ENCODE data around the gene SYNE2.
A peak's percentile ranks its signal among the peaks of the same experiment; 100 is the strongest.

The SYNE2 gene

GRCh38 chr14:63952053-63952932 lies 99.5 kb downstream of the SYNE2 start:
- no peak overlapping the region for H3K4me3 ChIP-seq (ENCODE audit: control insufficient read depth, low read depth, low read length)
- TF ChIP-seq CTCF (IDR thresholded peaks at IDR 0.05; ENCODE audit: control insufficient read depth, insufficient read depth, low read depth, low read length, missing control alignments), result no peak
- DNase-seq (ENCODE audit: low read depth), result no peak

- no peak for TF ChIP-seq CTCF (IDR thresholded peaks at IDR 0.05; ENCODE audit: control insufficient read depth, insufficient read depth, low read depth, low read length, missing control alignments)
- no peak overlapping the region for H3K4me3 ChIP-seq (ENCODE audit: control insufficient read depth, low read depth, low read length)
- peak; percentile 10 for DNase-seq (ENCODE audit: low read depth)
Measured at GRCh38 chr14:63952933-63953437, 100.2 kb downstream of the SYNE2 start.

GRCh38 chr14:63956326-63956725 lies 103.5 kb downstream of the SYNE2 start:
- DNase-seq (ENCODE audit: low read depth), result no peak
- H3K4me3 ChIP-seq (ENCODE audit: control insufficient read depth, low read depth, low read length), result no peak overlapping the region
- no peak for TF ChIP-seq CTCF (IDR thresholded peaks at IDR 0.05; ENCODE audit: control insufficient read depth, insufficient read depth, low read depth, low read length, missing control alignments)

GRCh38 chr14:63960926-63961567 lies 108.2 kb downstream of the SYNE2 start:
- no peak for TF ChIP-seq CTCF (IDR thresholded peaks at IDR 0.05; ENCODE audit: control insufficient read depth, insufficient read depth, low read depth, low read length, missing control alignments)
- DNase-seq (ENCODE audit: low read depth), result no peak

GRCh38 chr14:63962906-63963305 lies 110.1 kb downstream of the SYNE2 start:
- no peak for DNase-seq (ENCODE audit: low read depth)
- no peak overlapping the region for H3K4me3 ChIP-seq (ENCODE audit: control insufficient read depth, low read depth, low read length)
- TF ChIP-seq CTCF (IDR thresholded peaks at IDR 0.05; ENCODE audit: control insufficient read depth, insufficient read depth, low read depth, low read length, missing control alignments), result no peak

More at GRCh38 chr14:63960926-63961567, 108.2 kb downstream of the SYNE2 start:
- no peak overlapping the region for H3K4me3 ChIP-seq (ENCODE audit: control insufficient read depth, low read depth, low read length)

- TF ChIP-seq CTCF (IDR thresholded peaks at IDR 0.05; ENCODE audit: control insufficient read depth, insufficient read depth, low read depth, low read length, missing control alignments), result no peak
- no peak overlapping the region for H3K4me3 ChIP-seq (ENCODE audit: control insufficient read depth, low read depth, low read length)
- no peak for DNase-seq (ENCODE audit: low read depth)
Measured at GRCh38 chr14:63963439-63963838, 110.6 kb downstream of the SYNE2 start.

All from AG09309 (cell line).